HG03025 (cell line): ENCODE data around the gene ELMO3.

ENCODE experiments used
- ATAC-seq: cut with Tn5 transposase; IDR thresholded peaks from one replicate; pipeline ENCODE4 v1.9.1; 2021; ENCODE audit warnings: mild to moderate bottlenecking, moderate library complexity; ENCODE audit not compliant: unreplicated experiment, low FRiP score

The ELMO3 gene

DNA sequence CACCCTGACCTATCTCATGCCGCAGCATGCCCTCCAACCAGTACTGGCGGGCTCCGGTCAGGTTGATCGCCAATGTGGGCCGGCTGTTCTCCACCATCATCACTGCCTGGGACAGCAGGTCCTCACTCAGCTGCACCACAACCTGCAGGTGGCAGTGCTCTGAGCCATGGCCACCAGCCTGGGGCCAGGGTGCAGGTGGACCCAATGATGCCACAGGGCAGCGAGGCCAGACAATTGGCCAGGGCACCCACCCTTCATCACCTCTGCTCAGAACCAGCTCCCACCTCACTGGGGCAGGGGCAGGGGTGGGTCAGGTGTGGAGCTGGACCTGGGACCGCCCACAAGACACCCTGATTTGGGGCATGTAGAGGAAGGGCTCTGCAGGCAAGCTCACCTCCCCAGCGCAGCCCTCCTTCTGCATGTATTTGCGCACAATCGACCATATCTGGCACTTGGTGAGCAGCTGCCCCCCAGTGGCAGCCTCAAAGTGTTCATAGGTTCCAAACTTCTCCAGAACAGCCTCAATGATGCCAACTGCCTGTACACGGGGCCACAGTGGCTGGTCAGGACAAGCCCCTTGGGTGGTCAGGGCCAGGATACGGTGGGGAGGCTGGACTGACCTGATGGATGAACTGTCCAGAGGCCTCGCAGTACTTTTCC, 19.4 kb upstream of the ELMO3 start:
- no peak for ATAC-seq

GRCh38 chr16:67180166-67180565, 18.8 kb upstream of the ELMO3 start:
- ATAC-seq: no peak

- ATAC-seq: no peak
These were observed 17.6 kb upstream of the ELMO3 start for GRCh38 chr16:67181346-67181745.

DNA sequence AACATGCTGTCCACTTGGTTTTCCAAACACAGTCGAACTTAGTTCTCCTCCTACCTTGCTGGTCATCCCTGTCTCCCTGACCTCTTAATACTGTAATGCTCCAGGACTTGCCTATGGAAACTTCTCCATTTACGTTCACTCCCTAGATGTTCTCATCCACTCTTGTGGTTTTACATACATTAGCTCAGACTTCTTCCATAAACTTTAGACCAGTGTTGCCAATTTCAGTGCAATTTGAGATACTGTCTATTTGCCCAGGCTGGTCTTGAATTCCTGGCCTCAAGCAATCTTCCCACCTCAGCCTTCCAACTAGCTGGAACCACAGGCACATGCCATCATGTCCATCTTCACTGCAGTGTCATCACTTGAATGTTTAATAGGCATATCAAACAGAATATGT, 16.6 kb upstream of the ELMO3 start:
- no peak for ATAC-seq

- no peak for ATAC-seq
These were observed 15.7 kb upstream of the ELMO3 start for GRCh38 chr16:67183284-67183626.

- ATAC-seq: peak; percentile 90
These were observed 15.1 kb upstream of the ELMO3 start, which contains the start of gene MATCAP1 for GRCh38 chr16:67183627-67184452. TSS of gene MATCAP1 (minus strand) at chr16:67183963. CDS start at chr16:67180610, 3,353 bp downstream.

DNA sequence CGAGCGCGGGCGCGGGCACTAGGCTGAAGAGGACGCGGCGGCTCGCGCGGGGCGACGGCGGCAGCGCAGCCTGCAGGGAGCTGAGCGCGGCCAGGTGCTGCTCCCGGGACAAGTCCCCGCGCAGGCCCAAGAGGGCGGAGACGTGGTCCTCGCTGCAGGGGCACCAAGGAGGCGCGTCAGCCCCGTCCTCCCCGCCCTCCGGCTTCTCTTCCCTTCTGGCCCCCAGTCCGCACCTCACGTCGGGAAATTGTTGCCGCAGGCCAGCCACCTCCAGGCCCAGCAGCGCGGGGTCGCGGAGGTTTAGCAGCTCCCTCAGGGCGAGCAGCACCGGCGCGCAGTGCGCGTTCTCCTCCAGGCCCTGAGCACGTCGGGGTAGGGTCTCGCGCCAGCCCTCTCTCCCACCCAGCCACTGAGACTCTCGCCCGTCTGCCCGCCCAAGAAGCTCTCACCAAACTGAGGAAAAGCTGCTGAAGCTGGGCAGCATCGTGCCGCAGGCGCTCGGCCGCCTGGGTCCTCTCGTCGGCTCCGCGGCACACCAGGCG, 14.4 kb upstream of the ELMO3 start:
- no peak for ATAC-seq

DNA sequence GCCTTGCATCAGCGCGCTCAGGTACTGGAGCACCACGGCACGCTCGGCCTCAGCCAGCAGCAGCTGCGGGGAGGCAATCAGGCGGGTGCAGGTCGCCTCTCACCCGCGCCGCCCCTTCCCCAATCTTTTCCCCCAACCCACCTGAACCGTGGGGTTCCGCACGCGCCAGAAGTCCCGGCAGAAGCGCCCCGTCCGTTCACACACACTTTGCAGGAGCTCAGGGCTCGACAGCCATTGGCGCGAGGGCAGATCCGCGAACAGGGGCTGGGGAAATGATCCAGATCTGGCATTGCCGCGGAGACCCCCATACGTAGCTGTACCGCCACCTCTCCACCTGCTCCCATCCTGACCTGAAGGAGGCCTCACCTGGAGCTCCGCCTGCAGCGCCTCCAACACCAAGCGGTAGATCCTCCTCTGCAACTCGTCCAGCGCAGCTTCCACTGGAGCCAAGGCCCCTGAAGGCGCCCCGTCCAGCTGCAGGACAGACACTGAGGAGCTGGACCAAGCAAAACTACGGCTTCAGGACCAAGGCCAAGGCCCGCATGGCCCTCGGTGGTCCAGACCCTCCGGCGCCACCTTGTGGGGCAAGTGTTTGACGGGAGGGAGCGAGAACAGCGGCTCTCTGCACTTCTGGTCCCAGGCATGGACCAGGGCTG, 13.8 kb upstream of the ELMO3 start:
- ATAC-seq: no peak

DNA sequence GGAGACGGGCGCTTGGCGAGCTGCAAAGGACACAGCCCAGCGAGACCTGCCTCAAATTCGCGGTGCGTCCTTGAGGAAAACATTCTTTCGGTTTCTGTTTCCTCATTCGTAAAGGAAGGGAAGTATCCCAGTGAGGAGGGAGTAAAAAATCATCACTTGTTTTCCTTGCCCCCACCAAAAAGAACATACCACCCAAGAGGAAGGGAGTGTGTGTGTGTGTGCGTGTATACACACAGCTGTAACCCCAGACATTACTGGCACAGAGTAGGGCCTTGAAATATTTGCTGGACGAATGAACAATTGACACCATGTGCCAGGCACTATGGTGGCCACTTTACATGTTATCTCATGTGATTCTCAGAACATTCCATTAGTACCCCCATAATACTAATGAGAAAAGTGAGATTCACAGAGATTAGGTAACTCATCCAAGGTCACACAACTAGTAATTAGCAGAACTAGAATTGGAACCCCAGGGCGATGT, 13.2 kb upstream of the ELMO3 start:
- ATAC-seq: no peak

- ATAC-seq: no peak
These were observed 12.4 kb upstream of the ELMO3 start for GRCh38 chr16:67186550-67186950.

DNA sequence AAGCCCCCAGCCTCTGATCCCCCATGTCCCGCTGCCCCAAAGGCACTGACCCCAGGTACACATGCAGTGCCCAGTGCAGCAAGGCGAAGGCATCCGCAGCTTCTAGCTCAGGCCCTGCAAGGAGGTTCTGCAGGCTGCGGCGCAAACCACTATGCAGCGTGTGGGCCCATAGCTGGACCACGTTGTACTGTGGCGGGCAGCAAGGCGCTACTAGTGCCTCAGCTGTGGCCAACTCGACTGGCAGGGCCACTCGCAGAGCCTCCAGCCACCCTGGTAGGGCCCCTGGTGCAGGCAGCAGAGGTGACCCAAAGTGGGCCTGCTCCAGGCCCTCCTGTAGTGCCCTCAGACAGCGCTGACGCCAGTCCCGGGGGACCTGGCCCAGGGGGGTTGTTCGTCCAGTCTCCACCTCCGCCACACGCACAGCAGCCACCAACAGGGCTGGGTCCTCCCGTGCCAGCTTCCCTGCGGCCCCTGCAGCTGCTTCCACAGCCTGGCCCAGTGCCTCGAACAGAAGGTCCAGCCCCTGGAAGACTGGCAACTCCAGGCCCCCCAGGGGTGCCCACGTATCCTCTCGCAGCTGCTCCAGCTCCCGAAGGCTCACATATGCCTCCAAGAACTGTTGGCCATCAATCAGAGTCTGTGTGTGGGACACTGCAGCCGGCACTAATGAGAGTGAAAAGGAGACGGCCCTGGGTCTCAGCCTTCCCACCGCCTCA, 11.6 kb upstream of the ELMO3 start:
- no peak for ATAC-seq

DNA sequence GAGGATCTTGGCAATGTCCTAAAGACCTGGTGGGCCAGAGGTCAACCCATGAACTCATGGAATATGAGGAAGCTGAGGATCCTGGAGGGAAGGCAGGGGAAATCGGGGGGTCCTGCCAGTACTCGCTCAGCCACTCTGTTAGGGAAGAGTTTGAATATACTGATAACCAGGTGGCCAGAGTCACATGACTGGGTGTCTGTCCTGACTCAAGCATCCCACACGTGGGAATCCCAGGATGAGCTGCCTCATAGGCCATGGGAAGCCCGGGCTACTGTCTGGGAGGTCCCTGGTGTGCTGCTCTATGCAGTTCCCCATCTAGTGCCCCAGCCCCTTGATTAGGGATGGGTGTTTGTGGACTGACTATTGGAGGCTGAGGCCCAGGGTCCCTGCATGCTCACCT, 10.6 kb upstream of the ELMO3 start:
- no peak for ATAC-seq

DNA sequence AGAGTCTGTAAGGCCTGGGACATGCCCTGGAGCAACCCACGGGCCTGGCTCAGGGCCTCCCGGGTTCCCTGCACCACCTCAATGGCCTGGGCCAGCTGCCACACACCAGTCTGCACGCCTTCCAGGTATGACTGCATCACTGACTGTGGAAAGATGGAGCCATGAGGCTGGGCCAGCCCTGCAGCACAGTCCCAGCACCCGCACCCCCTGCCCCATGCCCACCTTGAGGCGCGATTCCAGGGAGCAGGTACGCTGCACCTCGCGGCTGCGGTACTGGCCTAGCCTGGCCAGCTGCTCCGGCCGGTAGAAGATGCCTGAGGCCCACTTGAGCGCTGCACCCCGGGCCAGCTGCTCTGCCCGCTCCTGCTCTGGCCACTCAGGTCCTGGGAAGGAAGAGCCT, 10.1 kb upstream of the ELMO3 start:
- no peak for ATAC-seq

GRCh38 chr16:67190041-67190440, 8.9 kb upstream of the ELMO3 start, which contains the start of gene EXOC3L1:
TSS of gene EXOC3L1 (minus strand) at chr16:67190136. CDS start at chr16:67189676, 460 bp downstream.
- no peak for ATAC-seq

- ATAC-seq: no peak
These were observed 8.2 kb upstream of the ELMO3 start for GRCh38 chr16:67190448-67191399.

DNA sequence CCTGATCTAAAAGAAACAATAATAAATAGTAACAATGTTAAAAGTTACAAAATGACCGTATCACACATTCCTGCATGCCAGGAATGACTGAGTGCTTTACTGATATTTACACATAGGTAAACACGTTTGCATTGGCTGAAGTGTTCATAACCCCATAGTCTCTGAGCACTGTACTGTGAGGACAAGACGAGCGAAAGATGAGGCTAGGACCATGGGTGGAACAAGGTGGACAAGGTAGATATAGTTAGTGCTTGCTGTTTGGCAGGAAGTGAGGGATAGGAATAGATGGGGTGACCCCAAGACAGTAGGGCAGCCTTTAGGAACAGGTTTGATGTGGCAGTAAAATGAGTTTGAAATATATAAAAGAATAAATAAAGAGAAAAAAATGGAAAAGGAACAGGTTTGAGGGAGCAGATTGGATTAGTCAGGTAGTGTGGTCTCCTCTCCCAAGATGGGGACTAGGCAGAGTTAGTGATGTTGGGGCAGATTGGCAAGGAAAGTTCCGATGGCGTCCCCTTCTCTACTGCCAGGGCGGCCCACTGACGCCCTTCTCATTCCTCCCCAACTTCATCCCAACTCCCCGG, 7.4 kb upstream of the ELMO3 start:
- no peak for ATAC-seq

DNA sequence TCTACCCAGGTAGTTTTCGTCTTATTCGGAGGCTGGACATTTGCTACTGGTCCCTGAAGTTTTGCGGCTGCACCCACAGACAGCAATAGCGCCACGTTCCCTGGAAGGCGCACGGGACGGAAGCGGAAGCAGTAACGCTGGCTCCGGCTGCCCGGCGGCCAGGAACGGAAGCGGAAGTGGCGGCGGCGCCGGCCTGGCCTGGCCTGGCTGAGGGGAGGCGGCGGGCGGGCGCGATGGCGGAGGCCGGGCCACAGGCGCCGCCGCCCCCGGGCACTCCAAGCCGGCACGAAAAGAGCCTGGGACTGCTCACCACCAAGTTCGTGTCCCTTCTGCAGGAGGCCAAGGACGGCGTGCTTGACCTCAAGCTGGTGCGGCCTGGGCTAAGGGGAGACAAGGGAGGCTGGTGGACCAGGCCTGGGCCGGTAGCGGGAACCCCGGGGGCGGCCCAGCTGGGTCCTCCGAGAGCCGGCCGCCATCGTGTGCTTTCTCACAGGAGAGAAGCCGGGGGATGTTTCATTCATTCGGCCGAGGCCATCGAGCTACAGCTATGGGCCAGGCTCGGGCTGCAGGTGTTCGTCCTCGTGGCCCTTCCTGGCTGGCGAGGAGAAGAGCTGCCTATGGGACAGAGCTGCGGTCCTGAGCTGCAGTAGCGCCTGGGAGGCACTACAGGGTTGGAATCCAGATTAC, 6.8 kb upstream of the ELMO3 start, which contains the start of gene E2F4:
E2F4 (plus strand) TSS at position 161 of the 687 bp plus-strand sequence; CDS start at position 234, 73 bp downstream.
- ATAC-seq: peak; percentile 80

GRCh38 chr16:67192781-67193361, 6.1 kb upstream of the ELMO3 start:
- no peak for ATAC-seq
